HG02678 (cell line): ENCODE data around the gene EEF1A2.

ENCODE experiments used
- ATAC-seq: cut with Tn5 transposase; IDR thresholded peaks from one replicate; pipeline ENCODE4 v1.9.1; 2021; ENCODE audit warnings: mild to moderate bottlenecking, moderate library complexity; ENCODE audit not compliant: unreplicated experiment

The EEF1A2 gene

DNA sequence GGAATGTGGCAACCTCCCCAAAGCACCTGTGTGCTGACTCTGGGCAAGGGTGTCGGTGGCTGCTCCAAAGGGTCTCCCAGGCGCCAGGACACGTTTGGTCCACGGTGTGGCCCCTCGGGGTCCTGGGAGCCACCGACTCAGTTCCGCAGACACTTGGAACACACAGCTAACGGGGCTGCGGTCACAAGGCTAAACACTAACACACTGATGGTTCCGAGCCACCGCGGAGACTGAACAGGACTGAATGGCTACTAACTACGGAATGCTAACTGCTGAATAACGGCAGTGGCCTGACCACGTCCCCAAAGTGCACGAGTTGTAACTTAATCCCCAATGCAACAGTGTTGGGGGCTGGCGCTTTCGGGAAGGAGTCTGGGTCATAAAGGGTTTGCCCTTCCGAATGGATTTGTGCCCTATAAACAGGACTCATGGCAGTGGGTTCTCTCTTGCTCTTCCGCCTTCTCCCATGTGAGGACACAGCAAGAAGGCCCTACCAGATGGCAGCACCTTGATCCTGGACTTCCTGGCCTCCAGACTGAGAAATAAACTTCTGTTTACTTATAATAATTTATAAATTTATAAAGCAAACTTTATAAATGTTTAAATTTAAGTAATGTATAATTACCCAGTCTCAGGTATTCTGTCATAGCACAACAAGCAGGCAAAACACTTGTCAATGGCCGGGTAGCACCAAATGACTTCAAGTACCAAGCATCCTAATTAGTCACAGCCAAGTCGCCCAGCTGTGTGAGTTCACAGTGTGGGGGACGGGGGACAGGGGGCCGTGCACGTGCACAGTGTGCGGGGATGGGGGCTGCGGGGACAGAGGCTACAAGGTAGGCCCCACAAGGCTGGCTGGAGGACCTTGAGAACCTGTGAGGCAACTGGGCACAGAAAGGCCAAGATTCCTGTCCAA lies 2.3 kb upstream of the EEF1A2 start:
- ATAC-seq: no peak

DNA sequence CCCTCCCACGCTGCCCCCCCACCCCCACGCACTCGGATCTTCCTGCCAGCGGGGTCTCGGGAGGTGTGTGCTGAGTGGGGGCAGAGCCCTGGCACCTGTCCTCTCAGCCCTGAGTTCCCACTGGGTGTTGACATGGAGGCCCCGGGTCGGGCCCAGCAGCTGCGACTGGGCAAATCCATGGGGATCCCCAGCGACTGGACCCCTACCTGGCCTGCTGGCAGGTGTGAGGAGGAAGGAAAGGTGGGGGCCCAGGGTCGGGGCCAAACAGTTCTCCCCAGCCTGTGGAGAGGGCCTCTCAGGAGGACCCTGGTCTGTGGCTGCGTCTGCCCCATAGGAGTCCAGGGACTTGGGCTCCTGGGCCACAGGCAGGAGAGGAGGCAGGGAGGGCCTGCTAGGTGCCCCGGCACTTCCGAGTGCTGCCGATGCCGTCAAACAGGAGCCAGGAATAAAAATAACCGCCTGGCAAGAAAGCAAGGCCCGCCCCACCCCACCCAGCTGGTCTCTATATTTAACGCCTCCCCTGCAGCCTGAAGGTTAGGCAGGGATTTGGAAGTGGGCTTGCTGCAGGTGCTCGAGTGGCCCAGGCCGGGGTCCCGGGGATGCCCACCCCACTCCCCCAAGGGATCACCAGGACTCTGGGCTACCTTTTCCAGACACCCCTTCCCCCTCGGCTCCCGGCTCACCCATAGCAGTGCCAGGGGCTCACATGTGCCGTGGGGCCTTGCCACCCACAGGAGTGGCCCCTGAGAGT lies 1.4 kb upstream of the EEF1A2 start:
- ATAC-seq: no peak

DNA sequence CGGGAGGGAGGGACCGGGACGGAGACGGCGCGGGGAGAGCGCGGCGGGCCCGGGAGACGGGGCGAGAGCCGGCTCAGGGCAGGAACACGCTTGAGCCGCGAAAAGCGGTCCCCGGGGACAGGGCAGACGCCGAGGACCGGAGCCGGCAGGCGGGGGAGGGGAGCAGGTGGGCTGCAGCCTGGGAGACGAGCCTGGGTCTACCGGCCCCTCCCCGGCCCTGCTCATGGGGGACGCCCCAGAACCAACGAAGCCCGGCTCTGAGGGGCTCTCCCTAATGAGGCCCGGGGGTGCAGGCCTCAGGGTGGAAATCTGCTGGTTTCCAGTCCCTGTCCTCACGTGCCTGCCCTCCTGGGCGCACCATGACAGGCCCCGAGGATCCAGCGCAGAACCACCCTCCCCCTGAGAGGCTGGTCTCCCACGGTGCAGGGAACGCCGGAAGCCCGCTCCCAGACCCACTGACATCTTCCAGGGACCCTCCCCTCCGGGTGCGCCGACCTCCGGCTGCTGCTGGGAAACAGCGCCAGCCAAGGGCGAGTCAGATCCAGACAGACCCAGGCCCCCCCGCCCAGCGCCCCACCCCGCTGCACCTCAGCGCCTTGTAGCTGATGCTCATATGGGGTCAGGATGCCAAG lies 571 bp upstream of the EEF1A2 start:
- no peak for ATAC-seq

DNA sequence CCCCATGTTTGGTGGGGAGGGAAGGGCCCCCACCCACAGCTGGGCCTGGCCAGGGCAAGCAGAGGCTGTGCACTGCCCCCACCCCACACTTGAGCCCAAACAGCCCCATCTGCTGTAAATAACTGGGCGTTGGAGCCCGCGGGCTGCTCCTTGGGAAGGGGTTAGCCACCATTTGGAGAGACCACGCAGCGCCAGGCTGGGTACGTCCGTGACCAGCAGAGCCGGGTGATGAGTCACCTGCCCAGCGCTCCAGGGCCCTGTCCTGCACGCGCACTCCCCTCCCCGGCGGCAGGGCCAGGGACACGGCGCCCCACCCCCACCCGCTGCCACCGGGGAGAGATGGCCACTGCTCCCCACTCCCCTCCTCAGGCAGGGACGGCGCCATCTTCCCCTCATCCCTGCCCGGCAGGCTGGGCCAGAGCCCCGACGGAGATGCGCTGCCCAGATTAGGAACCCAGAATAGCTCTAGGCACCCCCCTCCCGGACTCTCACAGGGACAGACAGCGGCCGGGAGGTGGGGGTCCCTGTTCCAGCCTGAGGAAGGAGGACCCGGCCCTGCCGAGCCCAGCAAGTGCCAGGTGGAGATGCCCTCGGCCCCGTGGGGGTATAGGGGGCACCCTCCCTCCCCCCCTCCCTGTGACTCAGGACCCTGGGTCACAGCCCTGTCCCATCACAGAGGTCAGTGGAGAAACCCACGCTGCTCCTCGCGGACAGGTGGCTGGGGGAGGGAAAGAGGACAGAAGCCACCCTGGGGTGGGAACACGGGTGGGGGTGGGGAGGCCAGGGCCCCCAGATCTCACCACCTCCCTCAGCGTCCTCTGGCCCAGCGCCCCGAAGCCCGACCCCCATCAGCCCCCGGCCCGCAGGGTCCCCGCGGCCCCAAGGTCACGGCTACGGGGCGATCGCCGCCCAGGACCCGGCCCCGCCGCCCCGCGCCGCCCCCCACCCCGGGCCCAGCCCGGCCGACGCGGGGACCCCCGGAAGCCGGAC lies 642 bp downstream of the EEF1A2 start:
- no peak for ATAC-seq

DNA sequence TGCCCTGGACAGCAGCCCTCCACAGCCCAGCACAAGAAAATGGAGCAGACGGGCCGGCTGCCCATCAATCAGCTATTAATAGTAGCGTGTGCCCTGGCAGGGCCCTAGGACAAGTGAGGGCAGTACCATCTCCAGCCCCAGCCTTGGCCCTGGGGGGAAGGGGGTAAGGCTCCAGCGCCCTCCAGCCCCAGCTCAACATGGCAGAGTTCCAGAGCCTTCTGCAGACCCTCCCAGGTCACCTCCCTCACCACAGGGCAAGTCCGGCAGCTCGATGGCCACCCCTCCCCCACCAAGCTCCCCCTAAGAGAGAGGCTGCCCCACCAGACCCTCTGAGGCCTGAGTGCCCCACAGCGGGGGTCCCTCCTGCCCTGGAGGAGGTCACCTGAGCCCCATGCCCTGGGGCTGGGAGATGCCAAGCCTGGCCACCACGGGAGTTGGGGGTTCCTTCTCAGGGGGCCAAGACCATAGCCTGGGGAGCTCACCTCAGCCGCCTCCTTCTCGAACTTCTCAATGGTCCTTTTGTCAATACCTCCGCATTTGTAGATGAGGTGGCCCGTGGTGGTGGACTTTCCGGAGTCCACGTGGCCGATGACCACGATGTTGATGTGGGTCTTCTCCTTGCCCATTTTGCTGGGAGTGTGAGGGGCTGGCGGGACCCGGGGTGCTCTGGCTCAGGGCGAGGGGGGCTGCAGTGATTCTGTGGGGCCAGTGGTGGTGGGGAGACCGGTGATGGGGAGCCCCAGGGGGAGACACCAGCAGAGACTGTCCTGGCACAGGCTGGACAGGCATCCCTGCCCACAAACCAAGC lies 1.5 kb downstream of the EEF1A2 start:
- no peak for ATAC-seq

DNA sequence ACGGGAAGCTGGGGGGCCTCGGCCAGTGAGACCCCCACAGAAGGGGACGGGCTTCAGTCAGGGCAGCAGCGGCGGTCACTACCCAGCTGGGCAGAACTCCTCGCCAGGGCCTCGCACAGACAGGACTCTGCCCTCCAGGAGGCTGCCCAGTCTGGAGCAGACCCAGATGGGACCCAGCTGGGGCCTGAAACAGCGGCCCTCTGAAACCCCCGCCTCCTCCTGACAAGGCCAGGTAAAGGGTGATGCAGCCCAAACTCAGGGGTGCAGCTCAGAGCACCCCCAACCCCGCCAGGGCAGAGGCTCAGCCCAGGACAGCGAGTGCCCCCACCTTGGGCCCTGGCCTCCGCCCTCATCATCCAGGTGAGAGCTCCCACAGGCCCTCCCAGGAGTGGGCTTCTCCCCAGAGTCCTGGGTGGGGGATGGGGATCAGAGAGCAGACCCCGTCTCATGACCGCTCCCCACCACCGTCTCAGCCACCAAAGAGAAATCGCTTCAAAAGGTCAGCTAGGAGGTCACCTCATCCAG lies 2.2 kb downstream of the EEF1A2 start:
- ATAC-seq: no peak

DNA sequence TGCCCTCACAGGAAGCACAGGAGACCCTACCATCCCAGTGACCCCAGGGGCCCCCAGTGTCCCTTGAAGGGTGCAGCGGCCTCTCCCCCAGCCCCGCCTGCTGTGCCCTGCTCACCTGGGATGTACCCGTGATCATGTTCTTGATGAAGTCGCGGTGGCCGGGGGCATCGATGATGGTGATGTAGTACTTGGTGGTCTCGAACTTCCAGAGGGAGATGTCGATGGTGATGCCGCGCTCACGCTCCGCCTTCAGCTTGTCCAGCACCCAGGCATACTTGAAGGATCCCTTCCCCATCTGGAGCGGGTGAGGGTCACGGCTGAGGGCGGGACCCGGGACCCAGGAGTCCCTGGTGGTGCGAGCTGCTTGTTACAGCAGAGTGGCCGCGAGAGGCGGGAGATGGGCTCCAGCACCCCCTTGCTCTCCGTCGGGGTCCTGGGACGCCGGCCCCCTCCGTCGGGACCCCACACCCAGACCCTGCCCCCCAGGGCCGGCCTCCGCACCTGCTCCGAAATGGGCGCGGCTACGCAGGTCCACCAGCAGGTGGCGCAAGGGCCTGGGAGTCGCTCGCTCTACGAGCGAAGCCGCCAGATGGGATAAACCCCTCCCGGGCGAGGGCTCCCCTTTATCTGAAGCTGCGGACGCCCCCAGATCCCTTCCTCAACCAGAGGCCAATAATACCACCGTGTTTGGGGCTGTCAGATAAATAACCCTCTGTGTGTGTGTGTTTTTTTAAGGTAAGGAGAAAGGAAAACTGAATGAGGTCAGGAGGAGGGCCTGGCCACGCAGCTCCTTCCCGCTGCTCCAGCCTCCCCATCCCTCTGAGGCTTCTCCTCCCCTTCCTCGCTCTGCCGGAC lies 2.9 kb downstream of the EEF1A2 start:
- ATAC-seq: no peak

DNA sequence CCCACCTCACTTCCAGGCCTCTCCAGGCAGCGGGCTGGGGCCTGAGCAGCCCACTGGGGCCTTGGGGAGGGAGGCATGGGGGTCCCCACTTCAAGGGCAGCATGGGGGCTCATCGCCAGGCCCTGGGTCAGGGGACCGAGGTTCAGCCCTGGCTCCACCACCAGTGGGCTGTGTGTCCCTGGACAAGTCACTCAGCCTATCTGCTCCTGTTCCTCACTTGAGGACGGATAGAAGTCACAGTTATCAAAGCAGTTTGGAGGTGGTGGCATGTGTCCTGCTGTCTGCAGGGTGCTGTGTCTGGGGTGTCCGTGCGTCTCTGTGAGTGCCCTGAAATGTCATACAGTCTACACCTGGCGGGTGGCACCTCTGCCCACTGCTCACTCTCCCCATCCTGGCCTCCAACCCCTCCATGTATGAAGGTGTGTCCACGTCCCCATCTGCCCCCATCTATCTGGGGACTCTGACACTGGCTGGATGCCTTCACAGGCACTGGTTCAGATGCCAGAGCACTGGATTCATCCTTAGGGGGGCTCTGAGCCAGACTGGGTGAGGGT lies 3.6 kb downstream of the EEF1A2 start:
- ATAC-seq: no peak

DNA sequence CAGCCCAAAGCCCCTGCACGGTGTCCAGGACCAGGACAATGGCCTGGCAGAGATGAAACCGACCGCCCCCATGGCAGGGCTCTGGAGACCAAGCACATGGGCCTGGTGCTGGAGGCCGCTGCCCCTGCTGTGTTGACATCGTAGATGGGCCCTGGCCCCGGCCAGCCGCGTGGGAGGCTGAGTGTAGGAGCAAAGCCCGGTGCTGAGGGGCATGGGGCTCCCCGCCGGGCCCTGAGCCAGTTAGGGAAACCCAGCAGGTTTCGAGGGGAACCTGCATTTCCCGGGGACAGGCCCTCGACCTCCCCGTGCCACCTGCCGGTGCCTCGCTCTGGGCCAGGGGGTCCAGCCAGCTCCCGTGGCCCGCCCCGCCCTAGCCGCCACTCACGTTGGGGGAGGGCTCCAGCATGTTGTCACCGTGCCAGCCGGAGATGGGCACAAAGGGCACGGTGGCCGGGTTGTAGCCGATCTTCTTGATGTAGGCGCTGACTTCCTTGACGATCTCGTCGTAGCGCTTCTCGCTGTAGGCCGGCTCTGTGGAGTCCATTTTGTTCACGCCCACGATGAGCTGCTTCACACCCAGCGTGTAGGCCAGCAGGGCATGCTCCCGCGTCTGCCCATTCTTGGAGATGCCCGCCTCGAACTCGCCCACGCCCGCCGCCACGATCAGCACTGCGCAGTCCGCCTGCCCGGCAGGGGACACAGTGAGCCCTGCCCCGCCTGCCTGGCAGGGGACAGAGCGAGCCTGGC lies 4.3 kb downstream of the EEF1A2 start:
- no peak for ATAC-seq

DNA sequence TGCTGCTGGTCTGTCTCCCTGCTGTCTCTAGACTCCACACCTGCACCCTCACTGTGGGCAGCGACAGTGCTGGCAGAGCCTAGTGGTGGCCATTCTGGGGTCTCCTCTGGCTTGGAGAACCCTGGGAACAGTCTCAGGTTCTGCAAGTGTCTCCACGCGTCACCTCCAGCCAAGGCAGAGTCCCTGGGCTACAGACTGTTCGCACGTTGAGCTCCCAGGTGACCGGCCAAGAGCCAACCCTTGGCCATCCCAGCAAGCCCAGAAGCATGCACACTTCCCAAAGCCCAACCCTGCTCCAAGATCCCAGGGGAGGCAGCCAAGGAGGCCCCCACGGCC lies 4.8 kb downstream of the EEF1A2 start:
- no peak for ATAC-seq

DNA sequence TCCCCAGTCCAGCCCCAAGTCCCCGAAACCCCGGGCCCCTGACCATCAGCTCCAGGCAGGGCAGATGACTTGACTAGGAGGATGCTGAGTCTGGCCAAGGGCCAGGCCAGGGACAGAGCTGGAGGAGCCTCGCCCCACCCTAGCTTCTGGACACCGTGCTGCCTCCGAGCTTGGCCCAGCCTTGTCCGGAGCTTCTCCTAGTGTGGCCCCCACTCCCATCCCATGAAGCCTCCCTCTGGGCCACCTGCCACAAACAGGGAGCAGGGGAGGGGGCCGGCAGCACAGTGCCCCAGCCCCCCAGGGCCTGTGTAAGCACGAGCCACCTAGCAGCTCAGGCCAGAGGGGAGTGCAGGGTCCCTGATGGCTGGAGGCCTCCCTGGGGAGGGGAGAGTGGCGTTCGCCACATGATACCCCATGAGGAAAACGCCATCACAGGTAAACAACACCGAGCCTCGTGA lies 5.3 kb downstream of the EEF1A2 start:
- no peak for ATAC-seq

DNA sequence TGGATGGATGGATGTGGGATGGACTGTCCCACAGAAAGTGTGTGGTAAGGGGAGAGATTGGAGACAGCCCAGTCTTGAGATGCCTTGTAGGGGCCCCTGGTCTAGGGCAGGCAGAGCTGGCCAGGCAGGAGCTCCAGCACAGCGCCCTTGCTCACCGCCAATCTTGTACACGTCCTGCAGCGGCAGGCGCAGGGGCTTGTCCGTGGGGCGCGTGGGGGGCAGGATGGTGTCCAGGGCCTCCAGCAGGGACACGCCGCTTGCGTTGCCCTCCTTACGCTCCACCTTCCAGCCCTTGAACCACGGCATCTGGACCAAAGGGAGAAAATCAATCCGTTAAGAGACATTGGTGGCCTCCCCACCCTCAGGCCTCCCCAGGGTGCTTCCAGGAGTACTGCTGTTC lies 5.9 kb downstream of the EEF1A2 start:
- ATAC-seq: no peak

DNA sequence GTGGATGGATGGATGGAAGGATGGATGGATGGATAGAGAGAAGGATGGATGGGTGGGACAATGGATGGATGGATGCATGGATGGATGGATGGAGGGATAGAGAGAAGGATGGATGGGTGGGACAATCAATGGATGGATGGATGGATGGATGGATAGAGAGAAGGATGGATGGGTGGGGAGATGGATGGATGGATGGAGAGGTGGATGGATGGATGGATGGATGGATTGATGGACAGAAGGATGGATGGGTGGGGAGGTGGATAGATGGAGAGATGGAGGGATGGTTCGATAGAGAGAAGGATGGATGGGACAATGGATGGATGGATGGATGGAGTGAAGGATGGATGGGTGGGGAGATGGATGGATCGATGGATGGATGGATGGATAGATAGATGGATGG lies 6.4 kb downstream of the EEF1A2 start:
- no peak for ATAC-seq

DNA sequence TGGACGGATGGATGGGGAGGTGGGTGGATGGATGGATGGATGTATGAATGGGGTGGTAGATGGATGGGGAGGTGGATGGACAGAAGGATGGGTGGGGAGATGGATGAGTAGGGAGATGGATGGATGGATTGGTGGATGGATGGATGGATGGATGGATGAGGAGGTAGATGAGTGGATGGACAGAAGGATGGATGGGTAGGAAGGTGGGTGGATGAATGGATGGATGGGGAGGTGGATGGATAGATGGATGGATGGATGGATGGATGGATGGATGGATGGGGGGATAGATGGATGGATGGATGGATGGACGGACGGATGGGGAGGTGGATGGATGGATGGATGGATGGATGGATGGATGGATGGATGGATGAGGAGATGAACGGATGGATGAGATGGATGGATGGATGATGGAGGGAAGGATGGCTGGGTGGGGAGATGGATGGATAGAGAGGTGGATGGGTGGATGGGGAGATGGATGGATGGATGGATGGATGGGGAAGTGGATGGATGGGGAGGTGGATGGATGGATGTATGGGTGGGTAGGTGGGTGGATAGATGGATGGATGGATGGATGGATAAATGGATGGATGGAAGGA lies 7.2 kb downstream of the EEF1A2 start:
- ATAC-seq: no peak

DNA sequence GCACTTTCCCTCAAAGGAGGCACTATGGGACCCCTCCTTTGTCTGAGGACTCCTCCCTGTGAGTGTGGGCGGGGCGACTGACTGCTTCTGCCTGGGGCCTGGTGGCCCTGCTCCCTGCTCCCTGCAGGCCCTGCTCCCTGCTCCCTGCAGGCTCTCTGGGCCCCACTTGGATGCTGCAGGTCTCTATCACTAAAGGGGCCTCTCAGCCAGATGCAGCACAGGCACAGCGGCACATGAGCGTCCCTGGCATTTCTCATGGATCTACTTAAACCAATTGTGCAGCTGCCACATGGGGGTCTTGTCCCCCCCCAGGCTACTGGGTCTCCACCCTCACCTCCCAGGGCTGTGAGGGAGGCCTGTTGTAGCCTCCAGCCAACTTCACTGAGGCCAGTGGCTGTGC lies 7.8 kb downstream of the EEF1A2 start:
- no peak for ATAC-seq

DNA sequence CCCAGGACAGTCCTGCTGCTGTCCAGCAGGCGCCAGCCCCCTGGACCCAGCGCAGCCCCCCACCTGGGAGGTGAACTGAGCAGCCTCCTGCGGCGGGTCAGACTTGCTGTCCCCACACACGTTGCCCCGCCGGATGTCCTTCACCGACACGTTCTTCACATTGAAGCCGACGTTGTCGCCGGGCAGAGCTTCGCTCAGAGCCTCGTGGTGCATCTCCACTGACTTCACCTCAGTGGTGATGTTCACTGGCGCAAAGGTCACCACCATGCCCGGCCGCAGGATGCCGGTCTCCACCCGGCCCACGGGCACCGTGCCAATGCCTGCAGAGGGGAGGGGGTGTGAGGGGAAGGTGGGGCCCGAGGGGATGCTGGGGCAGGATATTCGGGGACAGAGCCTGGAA lies 8.5 kb downstream of the EEF1A2 start:
- no peak for ATAC-seq
